ENCODE results near the gene NUBP2. TPM values are rescaled to one million over a fixed set of nuclear protein-coding genes. Genes with fewer than 3 reads are reported as not detected.
A peak's percentile ranks its signal among the peaks of the same experiment; 100 is the strongest.

Gene NUBP2
- total RNA-seq, 1 experiment from 2014 or later = 65.3 TPM

DNA sequence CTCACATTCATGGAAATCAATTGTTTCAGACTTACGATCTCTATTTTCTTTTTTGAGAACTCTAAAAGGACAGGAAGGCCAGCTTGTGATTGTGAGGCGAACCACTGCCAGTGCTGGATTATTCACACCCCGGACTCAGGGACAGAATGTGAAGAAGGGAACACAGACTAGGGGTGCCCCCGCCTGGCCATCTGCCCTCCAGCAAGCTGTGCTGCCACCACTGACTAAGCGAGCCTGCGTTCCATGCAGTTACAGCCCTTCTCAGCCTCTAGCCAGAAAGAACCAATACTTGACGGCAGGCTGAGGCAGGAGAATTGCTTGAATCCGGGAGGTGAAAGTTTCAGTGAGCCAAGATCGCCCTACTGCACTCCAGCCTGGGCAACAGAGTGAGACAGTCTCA lies 41.1 kb downstream of the NUBP2 start:
- peak in 1 of 2 experiments; percentile 54 for TF ChIP-seq CTCF (IDR thresholded peaks at IDR 0.05; ENCODE audit: insufficient read depth in 1 of 2, low read depth in 1 of 2, low read length in 1 of 2, severe bottlenecking in 1 of 2, unreplicated experiment in 1 of 2)
- no peaks in the 10 kb centered on the region for H3K27me3 Mint-ChIP-seq (ENCODE audit: insufficient read depth, unreplicated experiment)
- H3K36me3 ChIP-seq (ENCODE audit: control insufficient read depth, insufficient read depth, low read length) = peaks cover 1% of the 10 kb centered on the region; the same call in 1 of the 2 replicates
- peak; percentile 54 to 56 for DNase-seq
- CTCF ChIA-PET = interaction anchor here (0.7 to 1.1 kb wide), 3 partner anchors 41 to 217 kb away, joined by 3 to 4 read pairs (median 4); partner anchors contain the start of genes EME2, MRPS34, NUBP2 and SPSB3
- H3K4me1 ChIP-seq = peaks cover 6% of the 10 kb centered on the region; the same call in 1 of the 2 replicates
- H3K4me3 Mint-ChIP-seq (ENCODE audit: unreplicated experiment) = no peak overlapping the region
- H3K9me3 ChIP-seq = no peaks in the 10 kb centered on the region
- POLR2A ChIA-PET = interaction anchor here (0.6 kb wide), 1 partner anchor 12 kb away, joined by 4 read pairs; no protein-coding TSS in a partner anchor
- no peak overlapping the region for H3K27ac Mint-ChIP-seq (ENCODE audit: unreplicated experiment)
- no peak overlapping the region for H3K4me3 ChIP-seq (ENCODE audit: low read depth, low read length)
- no TSS peak for BruUV-seq (replicated peaks)
- intact Hi-C loops (cut with micrococcal nuclease; ENCODE audit: unreplicated experiment) = loop anchor here (5.0 kb wide), 1 partner anchor 42 kb away; the partner anchor contains the start of genes NUBP2 and SPSB3
- H3K27me3 ChIP-seq (replicated peaks; ENCODE audit: control insufficient read depth, insufficient read depth, low read length) = no peaks in the 10 kb centered on the region
- H3K9me3 Mint-ChIP-seq (ENCODE audit: unreplicated experiment) = no peaks in the 10 kb centered on the region
- no peaks in the 10 kb centered on the region for H3K4me1 Mint-ChIP-seq (ENCODE audit: low read depth, unreplicated experiment)
- peaks cover 14% of the 10 kb centered on the region for H3K36me3 Mint-ChIP-seq (ENCODE audit: insufficient read depth, unreplicated experiment)

GRCh38 chr16:1825381-1825863 lies 42.7 kb downstream of the NUBP2 start:
- peak in 1 of 2 experiments; percentile 22 for DNase-seq
- H3K36me3 ChIP-seq (ENCODE audit: control insufficient read depth, insufficient read depth, low read length) = peaks cover 1% of the 10 kb centered on the region; the same call in 1 of the 2 replicates
- H3K9me3 ChIP-seq = no peaks in the 10 kb centered on the region
- no TSS peak for BruUV-seq (replicated peaks)
- intact Hi-C loops (cut with micrococcal nuclease; ENCODE audit: unreplicated experiment) = no loop called here
- ChIA-PET CTCF (no interaction called here), POLR2A (no interaction called here)
- peaks cover 10% of the 10 kb centered on the region; the same call in 1 of the 2 replicates for H3K4me1 ChIP-seq
- peak overlapping the region; percentile 45 for H3K4me3 Mint-ChIP-seq (ENCODE audit: unreplicated experiment)
- peak overlapping the region; percentile 76 for H3K4me3 ChIP-seq (ENCODE audit: low read depth, low read length)
- no peak for TF ChIP-seq CTCF (IDR thresholded peaks at IDR 0.05; ENCODE audit: insufficient read depth in 1 of 2, low read depth in 1 of 2, low read length in 1 of 2, severe bottlenecking in 1 of 2, unreplicated experiment in 1 of 2)
- H3K27ac Mint-ChIP-seq (ENCODE audit: unreplicated experiment) = no peak overlapping the region
- peaks cover 10% of the 10 kb centered on the region for H3K36me3 Mint-ChIP-seq (ENCODE audit: insufficient read depth, unreplicated experiment)
- no peaks in the 10 kb centered on the region for H3K27me3 Mint-ChIP-seq (ENCODE audit: insufficient read depth, unreplicated experiment)
- H3K9me3 Mint-ChIP-seq (ENCODE audit: unreplicated experiment) = no peaks in the 10 kb centered on the region
- no peaks in the 10 kb centered on the region for H3K27me3 ChIP-seq (replicated peaks; ENCODE audit: control insufficient read depth, insufficient read depth, low read length)
- H3K4me1 Mint-ChIP-seq (ENCODE audit: low read depth, unreplicated experiment) = no peaks in the 10 kb centered on the region

DNA sequence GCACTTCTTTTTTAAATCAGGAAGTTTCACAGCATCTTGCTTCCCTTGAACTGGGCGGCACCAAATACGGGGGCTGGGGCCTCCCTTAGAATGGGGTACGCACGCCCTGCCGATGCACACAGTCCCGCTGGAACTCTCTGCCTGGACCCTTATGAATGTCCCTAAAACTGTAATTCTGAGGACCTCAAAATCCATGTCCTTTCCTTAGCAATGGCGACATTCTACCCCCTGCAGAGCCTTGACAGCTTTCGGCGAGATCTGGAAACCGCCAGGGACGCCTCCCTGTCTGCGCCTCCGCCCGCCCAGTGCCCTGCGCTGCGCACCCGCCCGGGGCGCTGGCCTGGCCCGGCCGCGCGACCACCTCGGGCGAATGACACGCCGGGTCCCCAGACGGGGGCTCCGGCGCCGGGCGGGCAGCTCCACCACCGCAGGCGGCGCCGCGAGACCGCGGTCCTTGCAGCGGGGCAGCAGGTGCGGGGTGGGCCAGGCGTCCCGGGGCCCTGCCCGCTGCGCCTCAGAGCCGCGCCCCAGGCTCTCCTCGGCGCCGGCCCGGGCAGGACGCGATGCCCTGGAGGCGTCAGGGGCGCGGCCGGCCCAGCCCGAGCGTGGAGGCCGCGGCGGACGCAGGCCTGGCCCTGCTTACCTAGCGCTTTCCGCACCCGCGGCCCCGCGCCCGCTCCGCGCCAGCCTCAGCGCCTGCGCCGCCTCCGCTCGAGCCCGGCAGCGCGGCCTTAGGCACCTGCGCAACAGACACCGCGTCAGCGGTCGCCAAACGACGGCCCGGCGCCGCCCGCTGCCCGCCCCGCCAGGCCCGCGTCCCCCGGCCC lies 43.3 kb downstream of the NUBP2 start:
- no peaks in the 10 kb centered on the region for H3K27me3 ChIP-seq (replicated peaks; ENCODE audit: control insufficient read depth, insufficient read depth, low read length)
- H3K4me3 ChIP-seq (ENCODE audit: low read depth, low read length) = peak overlapping the region; percentile 76
- Mint-ChIP-seq H3K36me3 (ENCODE audit: insufficient read depth, unreplicated experiment) (peaks cover 10% of the 10 kb centered on the region), H3K27me3 (ENCODE audit: insufficient read depth, unreplicated experiment) (no peaks in the 10 kb centered on the region), H3K27ac (ENCODE audit: unreplicated experiment) (no peak overlapping the region), H3K9me3 (ENCODE audit: unreplicated experiment) (no peaks in the 10 kb centered on the region), H3K4me3 (ENCODE audit: unreplicated experiment) (peak overlapping the region; percentile 87), H3K4me1 (ENCODE audit: low read depth, unreplicated experiment) (no peaks in the 10 kb centered on the region)
- BruUV-seq (replicated peaks) = no TSS peak
- CTCF ChIA-PET = no interaction called here
- peaks cover 1% of the 10 kb centered on the region; the same call in 1 of the 2 replicates for H3K36me3 ChIP-seq (ENCODE audit: control insufficient read depth, insufficient read depth, low read length)
- no peak for TF ChIP-seq CTCF (IDR thresholded peaks at IDR 0.05; ENCODE audit: insufficient read depth in 1 of 2, low read depth in 1 of 2, low read length in 1 of 2, severe bottlenecking in 1 of 2, unreplicated experiment in 1 of 2)
- peak; percentile 40 to 70 for DNase-seq
- peaks cover 10% of the 10 kb centered on the region; the same call in 1 of the 2 replicates for H3K4me1 ChIP-seq
- POLR2A ChIA-PET = no interaction called here
- no peaks in the 10 kb centered on the region for H3K9me3 ChIP-seq
- intact Hi-C loops (cut with micrococcal nuclease; ENCODE audit: unreplicated experiment) = no loop called here
